WTC11 (cell line): ENCODE data around the gene TREH. TPM values are rescaled to one million over a fixed set of nuclear protein-coding genes. Genes with fewer than 3 reads are reported as not detected.

Experiments used
- ATAC-seq: fragments of 200-7000 bp; cut with Tn5 transposase; 2 replicates; pipeline ENCODE4 v1.10.0; 2021; ENCODE audit warnings: mild to moderate bottlenecking, moderate library complexity
- CTCF ChIA-PET: fragments of 300-600 bp; sonication (Branson Sonifier 250); formaldehyde crosslinking; loops from one replicate; lab custom pipeline; 2021; ENCODE audit warnings: antibody characterized with exemption; lab: Charles Lee
- POLR2A ChIA-PET: fragments of 350-600 bp; sonication (Branson Sonifier 250); formaldehyde crosslinking; loops from one replicate; lab custom pipeline; 2021; ENCODE audit warnings: antibody characterized with exemption; lab: Charles Lee
- DNase-seq: peaks from one replicate; pipeline ENCODE4 v3.0.0; 2021; ENCODE audit warnings: low spot score
- H3K27ac Mint-ChIP-seq: 2 replicates; pipeline ENCODE4 v1.8.0; 2021; ENCODE audit warnings: mixed read lengths
- H3K27me3 Mint-ChIP-seq: 2 replicates; pipeline ENCODE4 v1.8.0; 2021; ENCODE audit warnings: low read depth, mild to moderate bottlenecking, moderate library complexity, mixed read lengths
- H3K36me3 Mint-ChIP-seq: 2 replicates; pipeline ENCODE4 v1.8.0; 2021; ENCODE audit warnings: mixed read lengths
- H3K4me1 Mint-ChIP-seq: 2 replicates; pipeline ENCODE4 v1.8.0; 2022; ENCODE audit warnings: mixed read lengths
- H3K4me3 Mint-ChIP-seq: 2 replicates; pipeline ENCODE4 v1.8.0; 2021; ENCODE audit warnings: mild to moderate bottlenecking, moderate library complexity, mixed read lengths
- H3K9me3 Mint-ChIP-seq: 2 replicates; pipeline ENCODE4 v1.8.0; 2021; ENCODE audit warnings: mixed read lengths
- CDX4 ChIP-seq: fragments of 250-450 bp; sonication (Bioruptor Pico); IDR thresholded peaks from 2 replicates; pipeline ENCODE4 v1.9.0; 2021; ENCODE audit warnings: moderate library complexity, mild to moderate bottlenecking, inconsistent platforms, borderline replicate concordance
- CREB1 ChIP-seq: sonication (generic); formaldehyde crosslinking; IDR thresholded peaks from 2 replicates; pipeline ENCODE4 v1.8.0; 2023; ENCODE audit warnings: mild to moderate bottlenecking, missing genetic modification reagents
- ERG ChIP-seq: fragments of 250-450 bp; sonication (Bioruptor Pico); IDR thresholded peaks from 2 replicates; pipeline ENCODE4 v1.8.0; 2021; ENCODE audit warnings: mild to moderate bottlenecking
- HMGXB4 ChIP-seq: sonication (generic); formaldehyde crosslinking; IDR thresholded peaks from 2 replicates; pipeline ENCODE4 v1.8.1; 2023; ENCODE audit warnings: mild to moderate bottlenecking, moderate library complexity, missing genetic modification reagents
- MXD4 ChIP-seq: fragments of 250-450 bp; sonication (Bioruptor Pico); IDR thresholded peaks from 2 replicates; pipeline ENCODE4 v1.8.0; 2021; ENCODE audit warnings: mild to moderate bottlenecking, moderate library complexity, borderline replicate concordance
- NFATC4 ChIP-seq: fragments of 250-450 bp; sonication (Bioruptor Pico); IDR thresholded peaks from 2 replicates; pipeline ENCODE4 v1.9.0; 2021; ENCODE audit warnings: mild to moderate bottlenecking
- OVOL2 ChIP-seq: fragments of 250-450 bp; sonication (Bioruptor Pico); IDR thresholded peaks from 2 replicates; pipeline ENCODE4 v1.9.0; 2021; ENCODE audit warnings: mild to moderate bottlenecking, borderline replicate concordance
- PRRX2 ChIP-seq: fragments of 250-450 bp; sonication (Bioruptor Pico); IDR thresholded peaks from 2 replicates; pipeline ENCODE4 v1.8.0; 2021; ENCODE audit warnings: mild to moderate bottlenecking
- SMAD4 ChIP-seq: sonication (generic); formaldehyde crosslinking; IDR thresholded peaks from 2 replicates; pipeline ENCODE4 v1.8.0; 2022; ENCODE audit warnings: mild to moderate bottlenecking, missing genetic modification reagents
- STAT6 ChIP-seq: sonication (generic); formaldehyde crosslinking; conservative IDR thresholded peaks from 2 replicates; pipeline ENCODE4 v1.8.1; 2023; ENCODE audit warnings: mild to moderate bottlenecking, low read depth, missing genetic modification reagents, moderate library complexity
- TEAD1 ChIP-seq: sonication (generic); formaldehyde crosslinking; IDR thresholded peaks from 2 replicates; pipeline ENCODE4 v1.8.0; 2022; ENCODE audit warnings: mild to moderate bottlenecking, missing genetic modification reagents
- ZNF219 ChIP-seq: sonication (generic); formaldehyde crosslinking; IDR thresholded peaks from 2 replicates; pipeline ENCODE4 v1.8.0; 2023; ENCODE audit warnings: missing genetic modification reagents, mild to moderate bottlenecking, borderline replicate concordance
- ZNF281 ChIP-seq: sonication (generic); formaldehyde crosslinking; IDR thresholded peaks from 2 replicates; pipeline ENCODE4 v1.8.0; 2023; ENCODE audit warnings: mild to moderate bottlenecking, missing genetic modification reagents
- ZNF423 ChIP-seq: fragments of 250-450 bp; sonication (Bioruptor Pico); IDR thresholded peaks from 2 replicates; pipeline ENCODE4 v2.1.2; 2022; ENCODE audit warnings: mild to moderate bottlenecking, moderate library complexity
- ZSCAN18 ChIP-seq: fragments of 250-450 bp; sonication (Bioruptor Pico); IDR thresholded peaks from 2 replicates; pipeline ENCODE4 v2.1.2; 2022; ENCODE audit warnings: mild to moderate bottlenecking, moderate library complexity
- total RNA-seq: library from RNA; stranded (reverse); gene quantifications from 3 replicates; pipeline ENCODE4 v1.2.3, GENCODE V29; 2021

Gene TREH
- total RNA-seq, 1 experiment from 2014 or later = not detected

GRCh38 chr11:118706546-118706825, 27.0 kb upstream of the TREH start:
- POLR2A ChIA-PET = no interaction called here
- no peak overlapping the region for H3K4me3 Mint-ChIP-seq
- TF ChIP-seq HMGXB4 (CRISPR knock-in tag) (no peak), CDX4 (CRISPR knock-in tag) (no peak), ZNF281 (CRISPR knock-in tag) (no peak), TEAD1 (no peak), MXD4 (CRISPR knock-in tag) (no peak), STAT6 (CRISPR knock-in tag) (no peak), NFATC4 (CRISPR knock-in tag) (no peak)
- H3K36me3 Mint-ChIP-seq = peaks cover 36% of the 10 kb centered on the region
- H3K4me1 Mint-ChIP-seq = peaks cover 16% of the 10 kb centered on the region
- no peak overlapping the region for H3K27ac Mint-ChIP-seq
- DNase-seq = no peak
- peaks cover 3% of the 10 kb centered on the region for H3K27me3 Mint-ChIP-seq
- CTCF ChIA-PET = interaction anchor here (2.5 kb wide), 1 partner anchor 16 kb away, joined by 20 read pairs; no protein-coding TSS in a partner anchor
- H3K9me3 Mint-ChIP-seq = peaks cover 12% of the 10 kb centered on the region
- no peak for ATAC-seq

GRCh38 chr11:118705791-118706545, 26.5 kb upstream of the TREH start:
- Mint-ChIP-seq H3K4me3 (no peak overlapping the region), H3K27ac (peak overlapping the region; percentile 77), H3K9me3 (peaks cover 12% of the 10 kb centered on the region), H3K27me3 (peaks cover 3% of the 10 kb centered on the region), H3K36me3 (peaks cover 33% of the 10 kb centered on the region), H3K4me1 (peaks cover 16% of the 10 kb centered on the region)
- POLR2A ChIA-PET = no interaction called here
- CTCF ChIA-PET = interaction anchor here (1.3 to 2.5 kb wide), 3 partner anchors 9 to 26 kb away, joined by 5 to 20 read pairs (median 6); no protein-coding TSS in a partner anchor
- TF ChIP-seq SMAD4 (CRISPR knock-in tag) (no peak), CDX4 (CRISPR knock-in tag) (no peak), ZSCAN18 (CRISPR knock-in tag) (no peak), OVOL2 (no peak), PRRX2 (CRISPR knock-in tag) (no peak), ZNF423 (CRISPR knock-in tag) (no peak), ERG (no peak), TEAD1 (no peak), HMGXB4 (CRISPR knock-in tag) (no peak), ZNF219 (CRISPR knock-in tag) (no peak), CREB1 (CRISPR knock-in tag) (no peak)
- ATAC-seq (peak; percentile 58), DNase-seq (no peak)
